ENCODE results near the gene MCM8.

MCM8 gene

GRCh38 chr20:5950271-5951031 lies at the start of gene MCM8, which contains the start of gene TRMT6:
TSS of gene MCM8 (plus strand) at chr20:5950652. CDS start at chr20:5952016, 1,364 bp downstream.
TSS of gene TRMT6 (minus strand) at chr20:5950533. CDS start at chr20:5950405, 128 bp downstream.
- peak; percentile 64 for DNase-seq (ENCODE audit: low read depth)

- DNase-seq (ENCODE audit: low read depth) = no peak
Observed at GRCh38 chr20:5900908-5901307, 49.5 kb upstream of the MCM8 start.

GRCh38 chr20:5908981-5909380 lies 41.5 kb upstream of the MCM8 start:
- no peak for DNase-seq (ENCODE audit: low read depth)

GRCh38 chr20:5910186-5910585 lies 40.3 kb upstream of the MCM8 start:
- DNase-seq (ENCODE audit: low read depth) = no peak

GRCh38 chr20:5913166-5913565 lies 37.3 kb upstream of the MCM8 start:
- no peak for DNase-seq (ENCODE audit: low read depth)

- DNase-seq (ENCODE audit: low read depth) = no peak
Observed at GRCh38 chr20:5914859-5915258, 35.6 kb upstream of the MCM8 start.

GRCh38 chr20:5918856-5919625 lies 31.4 kb upstream of the MCM8 start:
- no peak for DNase-seq (ENCODE audit: low read depth)

GRCh38 chr20:5919626-5920544 lies 30.6 kb upstream of the MCM8 start:
- DNase-seq (ENCODE audit: low read depth) = no peak

GRCh38 chr20:5920581-5920980 lies 29.9 kb upstream of the MCM8 start:
- DNase-seq (ENCODE audit: low read depth) = no peak

GRCh38 chr20:5923493-5923892 lies 27.0 kb upstream of the MCM8 start:
- no peak for DNase-seq (ENCODE audit: low read depth)

- DNase-seq (ENCODE audit: low read depth) = no peak
Observed at GRCh38 chr20:5925551-5925950, 24.9 kb upstream of the MCM8 start.

GRCh38 chr20:5927749-5928462 lies 22.5 kb upstream of the MCM8 start:
- DNase-seq (ENCODE audit: low read depth) = no peak

- no peak for DNase-seq (ENCODE audit: low read depth)
Observed at GRCh38 chr20:5928836-5929715, 21.4 kb upstream of the MCM8 start.

- DNase-seq (ENCODE audit: low read depth) = no peak
Observed at GRCh38 chr20:5931411-5931810, 19.0 kb upstream of the MCM8 start.

- no peak for DNase-seq (ENCODE audit: low read depth)
Observed at GRCh38 chr20:5932796-5933195, 17.7 kb upstream of the MCM8 start.

GRCh38 chr20:5933802-5934436 lies 16.5 kb upstream of the MCM8 start:
- no peak for DNase-seq (ENCODE audit: low read depth)

GRCh38 chr20:5935384-5935783 lies 15.1 kb upstream of the MCM8 start:
- no peak for DNase-seq (ENCODE audit: low read depth)

- DNase-seq (ENCODE audit: low read depth) = no peak
Observed at GRCh38 chr20:5936238-5936637, 14.2 kb upstream of the MCM8 start.

- no peak for DNase-seq (ENCODE audit: low read depth)
Observed at GRCh38 chr20:5938456-5939029, 11.9 kb upstream of the MCM8 start.

- DNase-seq (ENCODE audit: low read depth) = no peak
Observed at GRCh38 chr20:5945963-5946362, 4.5 kb upstream of the MCM8 start.
